ENCODE data around the gene COX20. TPM values are rescaled to one million over a fixed set of nuclear protein-coding genes. Genes with fewer than 3 reads are reported as not detected.
A peak's percentile ranks its signal among the peaks of the same experiment; 100 is the strongest.

COX20 gene
- total and polyA plus RNA-seq, 10 of the 15 experiments (the other 5 are each of a cell fraction or from before 2014, with no cell fraction given), result 22.8 to 112 (median 52.7) TPM

DNA sequence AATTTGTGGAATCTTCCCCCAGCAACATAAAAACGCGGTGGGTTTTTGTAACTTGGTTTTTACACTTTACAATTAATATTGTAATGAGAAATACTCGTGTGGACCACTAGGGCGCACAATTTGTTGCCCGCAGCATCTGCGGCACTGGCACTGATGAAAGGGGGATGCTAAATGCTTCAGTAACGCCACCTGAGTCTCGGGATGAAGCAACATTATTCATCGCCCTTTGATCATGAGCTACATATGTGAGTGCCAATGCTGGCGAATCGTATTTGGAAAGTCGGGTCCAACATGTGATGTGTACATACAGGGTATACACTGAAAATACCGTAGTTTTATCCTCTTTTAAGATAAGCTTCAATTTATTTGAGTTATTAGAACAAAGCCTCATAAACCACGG is 34.2 kb upstream of the COX20 start (continued):
- no peak for TF ChIP-seq FOXK2 (IDR thresholded peaks at IDR 0.05)
- TF ChIP-seq STAT3 (IDR thresholded peaks at IDR 0.05; ENCODE audit: low read depth, low read length), result no peak
- TF ChIP-seq JUND (IDR thresholded peaks at IDR 0.05; ENCODE audit: low read depth, low read length), result no peak
- TF ChIP-seq NFYA (IDR thresholded peaks at IDR 0.05; ENCODE audit: borderline replicate concordance, low read depth, low read length), result no peak
- TF ChIP-seq YBX1 (IDR thresholded peaks at IDR 0.05), result no peak
- no peak for TF ChIP-seq GATAD2B (conservative IDR thresholded peaks at IDR 0.05; ENCODE audit: low read depth)
- TF ChIP-seq BRCA1 (IDR thresholded peaks at IDR 0.05; ENCODE audit: low read depth, low read length), result no peak
- TF ChIP-seq, protein P1, sequence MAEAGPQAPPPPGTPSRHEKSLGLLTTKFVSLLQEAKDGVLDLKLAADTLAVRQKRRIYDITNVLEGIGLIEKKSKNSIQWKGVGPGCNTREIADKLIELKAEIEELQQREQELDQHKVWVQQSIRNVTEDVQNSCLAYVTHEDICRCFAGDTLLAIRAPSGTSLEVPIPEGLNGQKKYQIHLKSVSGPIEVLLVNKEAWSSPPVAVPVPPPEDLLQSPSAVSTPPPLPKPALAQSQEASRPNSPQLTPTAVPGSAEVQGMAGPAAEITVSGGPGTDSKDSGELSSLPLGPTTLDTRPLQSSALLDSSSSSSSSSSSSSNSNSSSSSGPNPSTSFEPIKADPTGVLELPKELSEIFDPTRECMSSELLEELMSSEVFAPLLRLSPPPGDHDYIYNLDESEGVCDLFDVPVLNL (IDR thresholded peaks at IDR 0.05; ENCODE audit: low read depth, low read length), result no peak
- TF ChIP-seq, protein P2, sequence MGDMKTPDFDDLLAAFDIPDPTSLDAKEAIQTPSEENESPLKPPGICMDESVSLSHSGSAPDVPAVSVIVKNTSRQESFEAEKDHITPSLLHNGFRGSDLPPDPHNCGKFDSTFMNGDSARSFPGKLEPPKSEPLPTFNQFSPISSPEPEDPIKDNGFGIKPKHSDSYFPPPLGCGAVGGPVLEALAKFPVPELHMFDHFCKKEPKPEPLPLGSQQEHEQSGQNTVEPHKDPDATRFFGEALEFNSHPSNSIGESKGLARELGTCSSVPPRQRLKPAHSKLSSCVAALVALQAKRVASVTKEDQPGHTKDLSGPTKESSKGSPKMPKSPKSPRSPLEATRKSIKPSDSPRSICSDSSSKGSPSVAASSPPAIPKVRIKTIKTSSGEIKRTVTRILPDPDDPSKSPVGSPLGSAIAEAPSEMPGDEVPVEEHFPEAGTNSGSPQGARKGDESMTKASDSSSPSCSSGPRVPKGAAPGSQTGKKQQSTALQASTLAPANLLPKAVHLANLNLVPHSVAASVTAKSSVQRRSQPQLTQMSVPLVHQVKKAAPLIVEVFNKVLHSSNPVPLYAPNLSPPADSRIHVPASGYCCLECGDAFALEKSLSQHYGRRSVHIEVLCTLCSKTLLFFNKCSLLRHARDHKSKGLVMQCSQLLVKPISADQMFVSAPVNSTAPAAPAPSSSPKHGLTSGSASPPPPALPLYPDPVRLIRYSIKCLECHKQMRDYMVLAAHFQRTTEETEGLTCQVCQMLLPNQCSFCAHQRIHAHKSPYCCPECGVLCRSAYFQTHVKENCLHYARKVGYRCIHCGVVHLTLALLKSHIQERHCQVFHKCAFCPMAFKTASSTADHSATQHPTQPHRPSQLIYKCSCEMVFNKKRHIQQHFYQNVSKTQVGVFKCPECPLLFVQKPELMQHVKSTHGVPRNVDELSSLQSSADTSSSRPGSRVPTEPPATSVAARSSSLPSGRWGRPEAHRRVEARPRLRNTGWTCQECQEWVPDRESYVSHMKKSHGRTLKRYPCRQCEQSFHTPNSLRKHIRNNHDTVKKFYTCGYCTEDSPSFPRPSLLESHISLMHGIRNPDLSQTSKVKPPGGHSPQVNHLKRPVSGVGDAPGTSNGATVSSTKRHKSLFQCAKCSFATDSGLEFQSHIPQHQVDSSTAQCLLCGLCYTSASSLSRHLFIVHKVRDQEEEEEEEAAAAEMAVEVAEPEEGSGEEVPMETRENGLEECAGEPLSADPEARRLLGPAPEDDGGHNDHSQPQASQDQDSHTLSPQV (IDR thresholded peaks at IDR 0.05), result no peak
- TF ChIP-seq CREB1 (IDR thresholded peaks at IDR 0.05; ENCODE audit: low read depth), result 0 out of 2 replicates have a peak, but pooled peaks have one; percentile 19
- TF ChIP-seq, protein P3, sequence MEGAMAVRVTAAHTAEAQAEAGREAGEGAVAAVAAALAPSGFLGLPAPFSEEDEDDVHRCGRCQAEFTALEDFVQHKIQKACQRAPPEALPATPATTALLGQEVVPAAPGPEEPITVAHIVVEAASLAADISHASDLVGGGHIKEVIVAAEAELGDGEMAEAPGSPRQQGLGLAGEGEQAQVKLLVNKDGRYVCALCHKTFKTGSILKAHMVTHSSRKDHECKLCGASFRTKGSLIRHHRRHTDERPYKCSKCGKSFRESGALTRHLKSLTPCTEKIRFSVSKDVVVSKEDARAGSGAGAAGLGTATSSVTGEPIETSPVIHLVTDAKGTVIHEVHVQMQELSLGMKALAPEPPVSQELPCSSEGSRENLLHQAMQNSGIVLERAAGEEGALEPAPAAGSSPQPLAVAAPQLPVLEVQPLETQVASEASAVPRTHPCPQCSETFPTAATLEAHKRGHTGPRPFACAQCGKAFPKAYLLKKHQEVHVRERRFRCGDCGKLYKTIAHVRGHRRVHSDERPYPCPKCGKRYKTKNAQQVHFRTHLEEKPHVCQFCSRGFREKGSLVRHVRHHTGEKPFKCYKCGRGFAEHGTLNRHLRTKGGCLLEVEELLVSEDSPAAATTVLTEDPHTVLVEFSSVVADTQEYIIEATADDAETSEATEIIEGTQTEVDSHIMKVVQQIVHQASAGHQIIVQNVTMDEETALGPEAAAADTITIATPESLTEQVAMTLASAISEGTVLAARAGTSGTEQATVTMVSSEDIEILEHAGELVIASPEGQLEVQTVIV (IDR thresholded peaks at IDR 0.05; ENCODE audit: borderline replicate concordance, partially characterized antibody), result no peak
- no peak for TF ChIP-seq CHD1 (IDR thresholded peaks at IDR 0.05; ENCODE audit: low read depth, low read length)
- no peak for TF ChIP-seq ATF7 (IDR thresholded peaks at IDR 0.05; ENCODE audit: low read depth)
- peak; percentile 88 for TF ChIP-seq RAD21 (IDR thresholded peaks at IDR 0.05; ENCODE audit: insufficient read depth, low read depth, low read length)
